Natural killer cell (primary cell): ENCODE results near the gene INPP5D. TPM values are rescaled to one million over a fixed set of nuclear protein-coding genes. Genes with fewer than 3 reads are reported as not detected.
A peak's percentile ranks its signal among the peaks of the same experiment; 100 is the strongest.

ENCODE experiments used
- ATAC-seq, 3 donors: fragments of 150-1000 bp in 2 of 3; fragments of 200-7000 bp in 1 of 3; cut with Tn5 transposase; 1 replicate in 1 of 3; 2 replicates in 2 of 3; pipeline ENCODE4 v1.10.0; 2021; ENCODE audit warnings: mild to moderate bottlenecking in 2 of 3, moderate library complexity in 2 of 3
- DNase-seq, 2 donors: peaks; one replicate each; pipeline versions ENCODE4 v3.0.0 to v3.0.0-alpha.2; 2013 to 2021; ENCODE audit warnings: mixed read lengths in 1 of 2
- H3K27ac ChIP-seq: one replicate; pipeline ENCODE4 v1.5.1; 2013; ENCODE audit warnings: mild to moderate bottlenecking, low read length
- H3K27me3 ChIP-seq: one replicate; pipeline ENCODE4 v1.6.1; 2013; ENCODE audit warnings: low read length; ENCODE audit not compliant: control insufficient read depth, insufficient read depth
- H3K36me3 ChIP-seq: one replicate; pipeline ENCODE4 v1.6.1; 2013; ENCODE audit warnings: low read length; ENCODE audit not compliant: control insufficient read depth, insufficient read depth
- H3K4me1 ChIP-seq: one replicate; pipeline ENCODE4 v1.6.1; 2013; ENCODE audit warnings: low read length; ENCODE audit not compliant: control insufficient read depth, insufficient read depth
- H3K4me3 ChIP-seq: one replicate; pipeline ENCODE4 v1.5.1; 2013; ENCODE audit warnings: low read length
- H3K9me3 ChIP-seq: one replicate; pipeline ENCODE4 v1.6.1; 2013; ENCODE audit warnings: low read length; ENCODE audit not compliant: control insufficient read depth, insufficient read depth
- H3K27ac Mint-ChIP-seq, 2 donors: one replicate each; pipeline ENCODE4 v1.8.0; 2022; ENCODE audit warnings: mild to moderate bottlenecking in 2 of 2, mixed read lengths in 2 of 2, moderate library complexity in 1 of 2
- H3K27me3 Mint-ChIP-seq, 2 donors: one replicate each; pipeline ENCODE4 v1.8.0; 2022; ENCODE audit warnings: low read depth in 2 of 2, mixed read lengths in 2 of 2
- H3K36me3 Mint-ChIP-seq: one replicate; pipeline ENCODE4 v1.8.0; 2022; ENCODE audit warnings: mixed read lengths
- H3K4me1 Mint-ChIP-seq, 2 donors: one replicate each; pipeline ENCODE4 v1.8.0; 2022; ENCODE audit warnings: mixed read lengths in 2 of 2
- H3K4me3 Mint-ChIP-seq: one replicate; pipeline ENCODE4 v1.8.0; 2022; ENCODE audit warnings: mild to moderate bottlenecking, moderate library complexity, mixed read lengths
- H3K9me3 Mint-ChIP-seq, 2 donors: one replicate each; pipeline ENCODE4 v1.8.0; 2022; ENCODE audit warnings: mixed read lengths in 2 of 2
- CTCF ChIP-seq: fragments of 200-600 bp; IDR thresholded peaks from one replicate; pipeline ENCODE4 v1.8.0; 2022; ENCODE audit warnings: antibody characterized with exemption
- WGBS: methylation state at CpG from one replicate; pipeline ENCODE4 v1.1.7; 2013; ENCODE audit warnings: missing lambda C conversion rate; ENCODE audit not compliant: insufficient coverage; 5-methylcytosine and 5-hydroxymethylcytosine counted together
- intact Hi-C: fragments of 100-400 bp; cut with micrococcal nuclease; formaldehyde crosslinking; loops from one replicate; pipeline ENCODE4 v1.14.2; 2022
- total RNA-seq, 4 donors: library from RNA; stranded (reverse); fragments of 120-200 nt in 1 of 4; gene quantifications; one replicate each; pipeline versions ENCODE4 v1.2.3 to v1.2.4, GENCODE V29; 2013 to 2022

INPP5D gene
- total RNA-seq, 3 donors from 2014 or later (not counting 1 experiment from before 2014, with no cell fraction given): 385 to 498 (median 497) TPM

DNA sequence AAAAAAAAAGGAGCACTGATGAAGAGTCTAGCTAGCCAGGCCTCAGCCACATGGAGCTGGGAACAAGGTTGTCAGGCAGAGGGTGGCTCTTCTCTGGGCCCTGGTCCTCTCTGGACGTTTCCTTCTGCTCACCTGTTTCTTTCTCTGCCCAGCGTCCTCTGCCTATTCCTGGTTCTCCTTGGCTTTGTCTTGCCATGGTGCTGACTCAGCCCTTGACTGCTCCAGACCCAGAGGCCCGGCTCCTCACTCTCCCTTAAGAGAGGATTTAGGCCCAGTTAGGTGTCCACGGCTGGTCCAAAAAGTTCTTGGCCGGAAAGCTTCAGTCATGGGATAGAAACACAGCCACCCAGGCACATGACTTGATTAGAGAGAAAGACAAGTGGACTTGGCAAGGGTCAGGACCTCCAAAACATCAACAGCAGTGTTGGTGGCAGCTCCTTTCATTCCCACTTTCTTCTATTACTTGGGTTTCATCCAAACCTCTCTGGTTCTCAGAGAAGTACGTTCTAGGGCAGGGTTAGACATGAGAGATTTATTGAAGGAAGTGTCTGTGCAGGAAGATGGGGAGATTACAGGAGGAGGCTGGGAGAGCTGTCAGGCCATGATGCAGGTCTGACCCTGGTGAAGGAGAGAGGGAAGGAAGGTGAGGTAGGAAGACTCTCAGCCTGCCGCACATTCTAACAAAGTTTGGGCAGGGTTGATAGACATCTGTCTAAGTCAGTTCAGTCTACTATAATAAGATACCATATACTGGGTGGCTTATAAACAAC, 176.9 kb downstream of the INPP5D start:
- no peak for DNase-seq
- H3K27ac ChIP-seq: no peak overlapping the region
- H3K4me1 ChIP-seq: peaks cover 94% of the 10 kb centered on the region
- TF ChIP-seq CTCF: no peak
- no peaks in the 10 kb centered on the region for H3K27me3 ChIP-seq
- H3K4me1 Mint-ChIP-seq: peaks cover 60 to 72% of the 10 kb centered on the region in 2 donors
- H3K36me3 ChIP-seq: no peaks in the 10 kb centered on the region
- no peak overlapping the region for H3K4me3 ChIP-seq
- H3K9me3 Mint-ChIP-seq: peaks cover 2 to 3% of the 10 kb centered on the region in 2 donors
- no peaks in the 10 kb centered on the region for H3K27me3 Mint-ChIP-seq
- no peaks in the 10 kb centered on the region for H3K9me3 ChIP-seq
- no peak for ATAC-seq
- whole genome bisulfite sequencing: 93% methylated on average over 7 of the region's 7 CpGs
- intact Hi-C loops: no loop called here
- H3K36me3 Mint-ChIP-seq: no peaks in the 10 kb centered on the region
- H3K27ac Mint-ChIP-seq: peak overlapping the region in 1 of 2 donors; percentile 22
- no peak overlapping the region for H3K4me3 Mint-ChIP-seq

- no peak overlapping the region for H3K4me3 ChIP-seq
- Mint-ChIP-seq H3K4me3 (peak overlapping the region; percentile 75), H3K4me1 (peaks cover 49 to 52% of the 10 kb centered on the region in 2 donors), H3K9me3 (peaks cover 2 to 3% of the 10 kb centered on the region in 2 donors), H3K36me3 (no peaks in the 10 kb centered on the region), H3K27ac (peak overlapping the region; percentile 82 to 85), H3K27me3 (no peaks in the 10 kb centered on the region)
- WGBS: no CpG with 5 or more reads among the region's 2 CpGs
- H3K27me3 ChIP-seq: no peaks in the 10 kb centered on the region
- no peaks in the 10 kb centered on the region for H3K36me3 ChIP-seq
- ATAC-seq (peak; percentile 29 to 54 (median 48)), DNase-seq (peak in 1 of 2 donors; percentile 57)
- H3K27ac ChIP-seq: peak overlapping the region; percentile 6
- no peak for TF ChIP-seq CTCF
- intact Hi-C loops: no loop called here
- peaks cover 62% of the 10 kb centered on the region for H3K4me1 ChIP-seq
- no peaks in the 10 kb centered on the region for H3K9me3 ChIP-seq
These were observed 180.8 kb downstream of the INPP5D start for GRCh38 chr2:233240897-233241296.

- DNase-seq (no peak), ATAC-seq (no peak)
- TF ChIP-seq CTCF: no peak
- Mint-ChIP-seq H3K9me3 (peaks cover 2 to 3% of the 10 kb centered on the region in 2 donors), H3K27ac (peak overlapping the region in 1 of 2 donors; percentile 85), H3K27me3 (no peaks in the 10 kb centered on the region), H3K4me3 (no peak overlapping the region), H3K36me3 (no peaks in the 10 kb centered on the region), H3K4me1 (peaks cover 48 to 51% of the 10 kb centered on the region in 2 donors)
- Histone ChIP-seq H3K27ac (no peak overlapping the region), H3K36me3 (no peaks in the 10 kb centered on the region), H3K4me3 (no peak overlapping the region), H3K4me1 (peaks cover 54% of the 10 kb centered on the region), H3K27me3 (no peaks in the 10 kb centered on the region), H3K9me3 (no peaks in the 10 kb centered on the region)
- WGBS: 86% methylated on average over 3 of the region's 3 CpGs
- intact Hi-C loops: no loop called here
These were observed 181.7 kb downstream of the INPP5D start for GRCh38 chr2:233241803-233242202.
